GM12891 (cell line): ENCODE results near the gene WRNIP1.

ENCODE experiments used
- DNase-seq: peaks from one replicate; pipeline ENCODE4 v3.0.0; 2011; ENCODE audit warnings: low spot score; ENCODE audit not compliant: insufficient read length
- FAIRE-seq: peaks from 2 replicates; lab custom pipeline; 2011; peaks lifted over from hg19 to GRCh38; lab: Jason Lieb, UNC
- PAX5 ChIP-seq: IDR thresholded peaks from 2 replicates; pipeline ENCODE4 v1.6.1; 2011; ENCODE audit warnings: low read length, moderate library complexity, mild to moderate bottlenecking; ENCODE audit not compliant: insufficient read depth, severe bottlenecking
- POLR2A ChIP-seq: IDR thresholded peaks from 2 replicates; pipeline ENCODE4 v1.6.1; 2011; ENCODE audit warnings: low read depth, low read length, control low read depth
- POLR2AphosphoS5 ChIP-seq: IDR thresholded peaks from 2 replicates; pipeline ENCODE4 v1.6.1; 2011; ENCODE audit warnings: low read depth, low read length, control low read depth
- POU2F2 ChIP-seq: IDR thresholded peaks from 2 replicates; pipeline ENCODE4 v1.6.1; 2011; ENCODE audit warnings: low read depth, mild to moderate bottlenecking, control low read depth, low read length, moderate library complexity
- SPI1 ChIP-seq: IDR thresholded peaks from 2 replicates; pipeline ENCODE4 v1.6.1; 2011; ENCODE audit warnings: low read depth, low read length, control low read depth
- TAF1 ChIP-seq: IDR thresholded peaks from 2 replicates; pipeline ENCODE4 v1.6.1; 2011; ENCODE audit warnings: low read depth, low read length, control low read depth

The WRNIP1 gene

GRCh38 chr6:2730353-2731107 lies 34.7 kb upstream of the WRNIP1 start:
- FAIRE-seq = no peak

GRCh38 chr6:2731281-2731909 lies 33.8 kb upstream of the WRNIP1 start:
- DNase-seq = no peak
- FAIRE-seq = no peak
- TF ChIP-seq POLR2AphosphoS5 = no peak
- TF ChIP-seq POLR2A = no peak
- no peak for TF ChIP-seq SPI1
- TF ChIP-seq PAX5 = no peak
- TF ChIP-seq POU2F2 = no peak
- TF ChIP-seq TAF1 = no peak

More at GRCh38 chr6:2730353-2731107, 34.7 kb upstream of the WRNIP1 start:
- TF ChIP-seq SPI1 = no peak
- no peak for TF ChIP-seq POLR2A
- TF ChIP-seq PAX5 = no peak
- no peak for TF ChIP-seq POLR2AphosphoS5
- no peak for TF ChIP-seq POU2F2
- DNase-seq = no peak

GRCh38 chr6:2732503-2733089 lies 32.6 kb upstream of the WRNIP1 start:
- FAIRE-seq = no peak
- no peak for DNase-seq
- TF ChIP-seq TAF1 = no peak
- TF ChIP-seq SPI1 = no peak
- no peak for TF ChIP-seq PAX5
- TF ChIP-seq POLR2AphosphoS5 = no peak
- no peak for TF ChIP-seq POU2F2
- TF ChIP-seq POLR2A = no peak

- DNase-seq = no peak
- peak; percentile 62 for FAIRE-seq
- no peak for TF ChIP-seq TAF1
- peak; percentile 74 for TF ChIP-seq SPI1
Measured at GRCh38 chr6:2733324-2733723, 31.9 kb upstream of the WRNIP1 start.

GRCh38 chr6:2733736-2734480 lies 31.3 kb upstream of the WRNIP1 start:
- TF ChIP-seq POU2F2 (no peak), POLR2A (no peak), TAF1 (no peak)
- DNase-seq = no peak
- no peak for FAIRE-seq

- no peak for TF ChIP-seq POU2F2
- TF ChIP-seq PAX5 = no peak
- no peak for TF ChIP-seq SPI1
- TF ChIP-seq POLR2A = no peak
- no peak for TF ChIP-seq POLR2AphosphoS5
- TF ChIP-seq TAF1 = no peak
- FAIRE-seq (no peak), DNase-seq (no peak)
Measured at GRCh38 chr6:2734488-2735166, 30.6 kb upstream of the WRNIP1 start.

GRCh38 chr6:2737885-2738284 lies 27.3 kb upstream of the WRNIP1 start:
- TF ChIP-seq POLR2AphosphoS5 (no peak), POLR2A (no peak), TAF1 (no peak), PAX5 (no peak), POU2F2 (no peak), SPI1 (no peak)

GRCh38 chr6:2738373-2738979 lies 26.7 kb upstream of the WRNIP1 start:
- DNase-seq (peak; percentile 30), FAIRE-seq (peak; percentile 91)
- TF ChIP-seq PAX5 (peak; percentile 12), TAF1 (no peak)

More at GRCh38 chr6:2737885-2738284, 27.3 kb upstream of the WRNIP1 start:
- FAIRE-seq = no peak
- DNase-seq = no peak
